Endothelial cell of umbilical vein (primary cell): ENCODE measurements around the gene JPT2. TPM values are rescaled to one million over a fixed set of nuclear protein-coding genes. Genes with fewer than 3 reads are reported as not detected.
A peak's percentile ranks its signal among the peaks of the same experiment; 100 is the strongest.

Experiments
- BruUV-seq: library from RNA; stranded (reverse); fragments of 400-500 nt; replicated peaks from 2 replicates; lab custom pipeline; 2021; lab: Mats Ljungman, UMichigan
- CTCF ChIA-PET: fragments of 300-600, 350-600 bp; sonication (Branson Sonifier 250); formaldehyde crosslinking; loops from one replicate; lab custom pipeline; 2021; ENCODE audit warnings: antibody characterized with exemption, inconsistent platforms; lab: Charles Lee
- POLR2A ChIA-PET: fragments of 300-600, 350-600 bp; sonication (Branson Sonifier 250); formaldehyde crosslinking; loops from one replicate; lab custom pipeline; 2021; ENCODE audit warnings: antibody characterized with exemption, inconsistent platforms; lab: Charles Lee
- DNase-seq: peaks from one replicate; pipeline ENCODE4 v3.0.0-alpha.2; 2011; ENCODE audit warnings: low read depth, low spot score
- FAIRE-seq: peaks from 2 replicates; lab custom pipeline; 2011; peaks lifted over from hg19 to GRCh38; lab: Jason Lieb, UNC
- H2AFZ ChIP-seq: 2 replicates; pipeline ENCODE4 v1.6.0; 2012; ENCODE audit warnings: low read depth, low read length, control low read depth, inconsistent platforms
- H3K27ac ChIP-seq: 2 replicates; pipeline ENCODE4 v1.5.1; 2011; ENCODE audit warnings: low read depth, mild to moderate bottlenecking, control low read depth, low read length, moderate library complexity; ENCODE audit not compliant: insufficient read depth
- H3K27me3 ChIP-seq, 2 experiments: 2 replicates each; pipeline versions ENCODE4 v1.6.0 to v1.6.1; 2011; ENCODE audit warnings: low read length in 2 of 2, mixed read lengths in 1 of 2; ENCODE audit not compliant: control insufficient read depth in 2 of 2, insufficient read depth in 2 of 2
- H3K36me3 ChIP-seq, 2 experiments: 2 replicates in 1 of 2; 3 replicates in 1 of 2; pipeline ENCODE4 v1.5.1; 2011; ENCODE audit warnings: low read length in 2 of 2, mild to moderate bottlenecking in 1 of 2, moderate library complexity in 1 of 2; ENCODE audit not compliant: control insufficient read depth in 2 of 2, insufficient read depth in 2 of 2; ENCODE audit errors: extremely low read depth in 1 of 2
- H3K4me1 ChIP-seq: 3 replicates; pipeline ENCODE4 v1.5.1; 2011; ENCODE audit warnings: mild to moderate bottlenecking, low read length; ENCODE audit not compliant: control insufficient read depth, insufficient read depth; ENCODE audit errors: extremely low read depth
- H3K4me2 ChIP-seq: 2 replicates; pipeline ENCODE4 v1.6.1; 2011; ENCODE audit warnings: low read length, control low read depth, mixed read lengths; ENCODE audit not compliant: insufficient read depth
- H3K4me3 ChIP-seq, 3 experiments: fragments of 200-600 bp in 1 of 3; sonication (generic), shearing (Covaris generic) in 1 of 3; replicated peaks in 1 of 3; 2 replicates each; pipeline ENCODE4 v1.5.1; 2011 to 2016; ENCODE audit warnings: control low read depth in 3 of 3, low read length in 3 of 3, mild to moderate bottlenecking in 2 of 3, inconsistent platforms in 1 of 3, low read depth in 1 of 3, moderate library complexity in 1 of 3; ENCODE audit not compliant: insufficient read depth in 1 of 3
- H3K79me2 ChIP-seq: 2 replicates; pipeline ENCODE4 v1.6.0; 2012; ENCODE audit warnings: low read length, inconsistent platforms; ENCODE audit not compliant: control insufficient read depth, insufficient read depth
- H3K9ac ChIP-seq: replicated peaks from 2 replicates; pipeline ENCODE3; 2011; ENCODE audit warnings: low read length, control low read depth; ENCODE audit not compliant: insufficient read depth; ENCODE audit errors: extremely low read depth
- H3K9me1 ChIP-seq: replicated peaks from 3 replicates; pipeline ENCODE4 v1.6.0; 2011; ENCODE audit warnings: mild to moderate bottlenecking, low read length; ENCODE audit not compliant: control insufficient read depth, insufficient read depth; ENCODE audit errors: extremely low read depth
- H3K9me3 ChIP-seq: replicated peaks from 2 replicates; pipeline ENCODE4 v1.5.1; 2012; ENCODE audit warnings: low read length, inconsistent platforms; ENCODE audit not compliant: control insufficient read depth, insufficient read depth
- H4K20me1 ChIP-seq: replicated peaks from 2 replicates; pipeline ENCODE3; 2011; ENCODE audit warnings: mild to moderate bottlenecking, low read length; ENCODE audit not compliant: control insufficient read depth, insufficient read depth; ENCODE audit errors: extremely low read depth
- CTCF ChIP-seq, 2 donors: IDR thresholded peaks; 1 replicate in 1 of 2; 2 replicates in 1 of 2; pipeline ENCODE4 v1.5.1; 2011; ENCODE audit warnings: low read length in 2 of 2, mild to moderate bottlenecking in 2 of 2, moderate library complexity in 2 of 2, control low read depth in 1 of 2, inconsistent platforms in 1 of 2, low read depth in 1 of 2; ENCODE audit not compliant: insufficient read depth in 1 of 2; ENCODE audit errors: extremely low read depth in 1 of 2
- EZH2 ChIP-seq: IDR thresholded peaks from 2 replicates; pipeline ENCODE4 v1.6.1; 2012; ENCODE audit warnings: borderline replicate concordance, low read depth, mild to moderate bottlenecking, moderate library complexity, low read length, inconsistent platforms; ENCODE audit not compliant: severe bottlenecking
- FOS ChIP-seq: IDR thresholded peaks from 2 replicates; pipeline ENCODE4 v1.6.1; 2011; ENCODE audit warnings: mild to moderate bottlenecking, low read length, moderate library complexity, borderline replicate concordance; ENCODE audit not compliant: insufficient read depth
- GATA2 ChIP-seq: IDR thresholded peaks from 2 replicates; pipeline ENCODE4 v1.7.0; 2011; ENCODE audit warnings: low read depth, mild to moderate bottlenecking, moderate library complexity, mixed read lengths, low read length; ENCODE audit not compliant: insufficient read length, insufficient read depth
- JUN ChIP-seq: IDR thresholded peaks from 2 replicates; pipeline ENCODE4 v1.6.1; 2011; ENCODE audit warnings: borderline replicate concordance, low read depth; ENCODE audit not compliant: insufficient read length, insufficient read depth
- MAX ChIP-seq: IDR thresholded peaks from 2 replicates; pipeline ENCODE4 v1.6.1; 2011; ENCODE audit not compliant: insufficient read depth, insufficient read length
- MYC ChIP-seq: IDR thresholded peaks from one replicate; pipeline ENCODE4 v1.6.1; 2011; ENCODE audit warnings: mild to moderate bottlenecking, low read depth, low read length
- POLR2A ChIP-seq: IDR thresholded peaks from 2 replicates; pipeline ENCODE4 v1.6.1; 2012; ENCODE audit warnings: low read depth, mild to moderate bottlenecking, control low read depth, low read length
- POLR2AphosphoS5 ChIP-seq: IDR thresholded peaks from 2 replicates; pipeline ENCODE4 v1.6.1; 2012; ENCODE audit warnings: low read depth, mild to moderate bottlenecking, control low read depth, low read length, moderate library complexity; ENCODE audit not compliant: insufficient read depth
- dilution Hi-C: fragments of 300-500 bp; cut with MboI; formaldehyde crosslinking; loops from one replicate; pipeline ENCODE4 v1.15.0; 2019; ENCODE audit warnings: low sequenced_read_pairs; ENCODE audit not compliant: extremely low pct_ligation_motif_present
- intact Hi-C: fragments of 100-400 bp; cut with micrococcal nuclease; formaldehyde crosslinking; loops from one replicate; pipeline ENCODE4 v1.10.0; 2022
- polyA plus RNA-seq, 4 experiments: library from polyadenylated mRNA; depleted of rRNA in 3 of 4; stranded (reverse) in 3 of 4; unstranded in 1 of 4; fragments of >200 nt; gene quantifications; 2 replicates each; pipeline versions ENCODE4 v1.2.1 to v1.2.3, GENCODE V29; 2011 to 2012; ENCODE audit warnings: missing spikeins in 1 of 4
- total RNA-seq: library from RNA; stranded (reverse); gene quantifications from 2 replicates; pipeline ENCODE4 v1.2.3, GENCODE V29; 2021

JPT2 gene
- total and polyA plus RNA-seq, 2 donors (not counting 3 experiments of a cell fraction or from before 2014, with no cell fraction given), result 35.8 to 93.3 TPM

GRCh38 chr16:1708083-1708767, 30.1 kb downstream of the JPT2 start:
- ChIA-PET CTCF (interaction anchor here (1.5 to 4.2 kb wide), 4 partner anchors 17 to 214 kb away, joined by 3 to 52 read pairs (median 4); partner anchors contain the start of gene JPT2), POLR2A (no interaction called here)
- peak overlapping the region; percentile 47 for H3K9ac ChIP-seq
- no peaks in the 10 kb centered on the region for H3K36me3 ChIP-seq
- DNase-seq (no peak), FAIRE-seq (no peak)
- no peaks in the 10 kb centered on the region for H3K9me1 ChIP-seq
- peaks cover 12% of the 10 kb centered on the region for H3K4me1 ChIP-seq
- TF ChIP-seq MAX (no peak), MYC (no peak), GATA2 (no peak), EZH2 (no peak), CTCF (IDR thresholded peaks at IDR 0.05; ENCODE audit: extremely low read depth in 1 of 2, insufficient read depth in 1 of 2, low read depth in 1 of 2, low read length in 2 of 2) (no peak), FOS (no peak), POLR2A (no peak), JUN (no peak), POLR2AphosphoS5 (no peak)
- no peaks in the 10 kb centered on the region for H3K27me3 ChIP-seq
- H3K4me2 ChIP-seq, result peak overlapping the region; percentile 80
- peaks cover 62% of the 10 kb centered on the region for H3K79me2 ChIP-seq
- dilution Hi-C loops (no loop called here), intact Hi-C loops (loop anchor here (5.0 to 10.0 kb wide), 3 partner anchors 216 to 331 kb away; partner anchors contain the start of genes TELO2 and UQCC4)
- BruUV-seq, result no TSS peak
- H3K9me3 ChIP-seq, result no peaks in the 10 kb centered on the region
- H2AFZ ChIP-seq, result no peak overlapping the region
- H4K20me1 ChIP-seq, result no peaks in the 10 kb centered on the region
- no peak overlapping the region for H3K27ac ChIP-seq
- H3K4me3 ChIP-seq, result no peak overlapping the region
